NCI-H2171 treated with DMSO at 0.1 percent for 48 hours (cell line): ENCODE results near the gene MAPK8IP3.

Experiments used
- DNase-seq: peaks from one replicate; lab custom pipeline; 2025; lab: John Stamatoyannopoulos, UW

Gene MAPK8IP3

GRCh38 chr16:1762196-1762878 is 56.3 kb downstream of the MAPK8IP3 start:
- DNase-seq: peak; percentile 84

DNA sequence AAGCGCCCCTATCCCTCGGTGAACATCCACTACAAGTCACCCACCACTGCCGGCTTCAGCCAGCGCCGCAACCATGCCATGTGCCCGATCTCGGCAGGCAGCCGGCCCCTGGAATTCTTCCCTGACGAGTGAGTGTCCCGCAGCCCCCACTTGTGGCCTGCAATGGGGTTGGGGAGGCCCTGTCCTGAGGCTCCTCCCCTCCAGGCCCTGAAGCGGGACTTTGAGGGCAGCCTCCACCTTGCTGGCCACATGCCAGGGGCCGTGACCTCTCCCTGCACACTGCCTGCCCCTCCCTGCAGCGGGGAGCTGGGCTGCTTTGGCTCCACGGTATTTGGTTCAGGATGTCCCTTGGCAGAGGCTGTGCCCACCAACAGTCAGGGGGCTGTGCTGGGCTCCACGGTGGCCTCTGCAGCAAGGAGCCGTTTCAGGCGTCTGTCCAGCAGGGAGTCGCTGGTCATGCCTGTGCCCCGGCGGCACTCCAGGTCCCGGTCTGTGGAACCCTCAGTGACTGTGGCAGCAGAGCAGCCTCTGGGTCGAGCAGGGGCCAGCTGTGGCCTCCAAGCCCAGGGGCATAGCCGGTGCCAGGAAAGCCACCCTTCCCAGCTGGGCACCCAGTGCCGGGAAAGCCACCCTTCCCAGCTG is 57.0 kb downstream of the MAPK8IP3 start:
- DNase-seq: no peak

GRCh38 chr16:1763521-1764511 is 57.8 kb downstream of the MAPK8IP3 start:
- peak; percentile 84 for DNase-seq

- DNase-seq: no peak
Measured at GRCh38 chr16:1764971-1765370, 59.0 kb downstream of the MAPK8IP3 start.

DNA sequence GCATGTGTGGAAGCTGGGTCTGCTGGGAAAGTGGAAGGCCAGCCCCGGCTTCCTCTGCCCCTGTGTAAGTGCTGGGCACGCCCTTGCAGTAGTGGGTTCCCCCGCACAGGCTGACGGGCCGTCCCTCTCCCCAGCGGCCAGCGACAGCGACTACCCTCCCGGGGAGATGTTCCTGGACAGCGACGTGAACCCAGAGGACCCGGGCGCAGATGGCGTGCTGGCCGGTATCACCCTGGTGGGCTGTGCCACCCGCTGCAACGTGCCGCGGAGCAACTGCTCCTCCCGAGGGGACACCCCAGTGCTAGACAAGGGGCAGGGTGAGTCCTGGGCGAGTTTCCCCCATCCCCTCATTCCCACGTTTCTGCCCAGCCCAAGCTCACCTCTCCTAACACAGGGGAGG is 59.8 kb downstream of the MAPK8IP3 start:
- DNase-seq: no peak

GRCh38 chr16:1766231-1766630 is 60.2 kb downstream of the MAPK8IP3 start:
- no peak for DNase-seq

DNA sequence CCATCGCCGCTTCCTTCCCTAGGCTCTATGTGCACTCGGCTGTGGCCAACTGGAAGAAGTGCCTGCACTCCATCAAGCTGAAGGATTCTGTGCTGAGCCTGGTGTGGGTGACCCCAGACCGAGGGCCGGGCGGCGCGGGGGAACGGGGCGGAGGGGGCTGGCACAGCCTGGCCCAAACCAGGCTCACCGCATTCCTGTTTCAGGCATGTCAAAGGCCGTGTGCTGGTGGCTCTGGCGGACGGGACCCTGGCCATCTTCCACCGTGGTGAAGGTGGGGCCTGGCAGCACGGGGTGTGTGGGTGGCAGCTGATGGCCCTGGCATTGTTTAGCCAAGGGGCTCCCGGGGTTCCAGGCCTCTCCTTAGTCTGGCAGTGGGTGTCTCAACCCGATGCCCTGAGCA is 60.7 kb downstream of the MAPK8IP3 start:
- DNase-seq: no peak

DNA sequence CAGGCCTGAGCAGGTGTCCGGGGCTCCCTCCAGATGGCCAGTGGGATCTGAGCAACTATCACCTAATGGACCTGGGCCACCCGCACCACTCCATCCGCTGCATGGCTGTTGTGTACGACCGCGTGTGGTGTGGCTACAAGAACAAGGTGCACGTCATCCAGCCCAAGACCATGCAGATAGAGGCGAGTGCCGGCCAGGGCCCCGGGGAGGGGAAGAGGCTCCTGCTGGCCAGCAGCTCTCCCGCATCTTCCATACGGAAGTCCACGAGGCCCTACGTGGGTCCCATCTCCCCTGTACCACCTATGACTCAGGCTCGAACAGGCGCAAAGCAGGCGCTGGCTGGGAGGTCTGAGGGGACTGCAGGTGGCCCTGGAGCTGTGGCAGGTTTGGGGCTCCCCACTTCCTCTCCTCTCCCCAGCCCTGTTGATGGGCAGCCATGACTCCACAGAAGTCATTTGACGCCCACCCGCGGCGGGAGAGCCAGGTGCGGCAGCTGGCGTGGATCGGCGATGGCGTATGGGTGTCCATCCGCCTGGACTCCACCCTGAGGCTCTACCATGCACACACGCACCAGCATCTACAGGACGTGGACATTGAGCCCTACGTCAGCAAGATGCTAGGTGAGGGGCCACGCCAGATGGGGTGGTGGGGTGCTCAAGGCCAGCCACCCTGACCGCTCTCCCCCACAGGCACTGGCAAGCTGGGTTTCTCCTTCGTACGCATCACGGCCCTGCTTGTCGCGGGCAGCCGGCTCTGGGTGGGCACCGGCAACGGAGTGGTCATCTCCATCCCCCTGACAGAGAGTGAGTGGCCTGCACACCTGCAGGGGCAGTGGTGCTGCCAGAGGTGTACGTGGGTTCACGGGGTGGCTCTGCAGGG is 61.4 kb downstream of the MAPK8IP3 start:
- no peak for DNase-seq

- DNase-seq: no peak
Measured at GRCh38 chr16:1768061-1768766, 62.2 kb downstream of the MAPK8IP3 start.

GRCh38 chr16:1768767-1769401 is 62.9 kb downstream of the MAPK8IP3 start:
- no peak for DNase-seq

DNA sequence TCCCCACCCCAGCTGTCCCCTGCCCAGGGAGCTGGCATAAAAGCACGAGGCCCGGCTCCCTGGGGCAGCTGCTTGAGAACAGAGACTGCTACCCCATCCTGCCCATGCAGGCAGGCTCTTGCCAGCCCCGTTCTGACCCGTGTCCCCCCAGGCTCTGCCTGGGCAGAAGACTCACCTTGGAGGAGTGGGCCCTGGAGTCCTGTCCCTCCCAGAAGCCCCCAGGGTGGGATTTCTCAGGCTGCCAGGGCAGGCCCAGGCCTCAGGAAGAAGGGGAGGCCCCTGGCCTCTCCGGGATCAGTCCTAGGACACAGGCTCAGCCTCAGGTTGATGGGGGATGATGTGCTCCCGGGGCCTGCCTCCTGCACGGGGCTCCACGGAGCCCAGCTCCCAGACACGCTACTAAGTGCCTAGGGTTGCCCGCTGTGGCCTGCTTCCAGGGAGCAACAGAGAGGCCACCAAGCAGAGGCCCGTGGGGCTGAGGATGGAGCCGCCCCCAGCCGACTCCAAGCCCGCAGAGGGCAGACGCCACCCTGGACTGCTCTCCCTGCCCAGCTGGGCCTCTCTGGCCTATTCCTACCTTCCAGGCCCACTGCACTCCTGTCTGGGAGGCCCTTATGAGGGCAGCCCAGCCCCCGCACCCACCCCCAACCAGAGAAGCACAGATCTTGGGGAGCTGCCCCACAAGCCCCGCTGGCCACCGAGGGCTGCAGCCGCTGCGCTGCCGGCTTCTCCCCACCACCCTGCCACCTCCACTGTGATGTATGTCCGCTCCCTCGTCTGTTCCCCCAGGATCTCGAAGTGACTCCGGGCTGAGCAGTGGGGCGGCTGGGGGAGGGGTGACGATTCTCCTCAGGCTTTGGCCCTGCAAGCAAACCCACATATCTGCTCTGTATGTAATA is 63.7 kb downstream of the MAPK8IP3 start:
- DNase-seq: no peak

- DNase-seq: peak; percentile 14
Measured at GRCh38 chr16:1770328-1771187, 64.6 kb downstream of the MAPK8IP3 start.

DNA sequence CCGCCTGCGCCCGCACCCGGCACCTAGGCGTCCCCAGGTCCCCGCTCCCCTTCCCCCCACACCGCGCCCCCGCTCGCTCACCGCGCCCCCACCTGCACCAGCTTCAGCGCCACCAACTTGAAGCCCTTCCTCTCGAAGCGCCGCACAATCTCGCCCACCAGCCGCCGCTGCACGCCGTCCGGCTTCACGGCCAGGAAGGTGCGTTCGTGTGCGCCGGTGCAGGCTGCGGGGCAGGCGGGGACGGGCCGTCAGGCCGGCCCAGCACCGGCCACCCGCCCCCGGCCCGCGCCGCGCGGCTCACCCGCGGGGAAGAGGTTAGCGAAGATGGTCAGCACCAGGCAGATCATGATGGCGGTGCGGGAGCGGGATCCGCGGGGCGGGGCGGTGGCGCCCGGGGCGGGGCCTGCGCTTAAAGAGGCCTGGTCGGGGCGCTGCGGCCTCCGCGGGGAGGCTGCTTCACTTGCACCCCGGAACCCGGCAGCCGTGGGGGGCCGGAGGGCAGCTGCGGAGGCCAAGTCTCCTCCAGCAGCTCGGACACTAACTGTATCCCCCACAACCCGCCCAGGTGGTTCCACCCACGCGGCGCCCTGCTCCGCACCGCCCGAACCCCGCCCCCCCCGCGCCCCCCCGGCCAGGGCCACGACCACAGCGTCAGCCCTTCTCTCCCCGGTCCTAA is 65.3 kb downstream of the MAPK8IP3 start, which contains the start of gene NME3:
TSS of gene NME3 (minus strand) at position 356 of the 676 bp plus-strand sequence. CDS start at position 347, 9 bp downstream.
- DNase-seq: peak; percentile 49

- DNase-seq: no peak
Measured at GRCh38 chr16:1771864-1772361, 65.9 kb downstream of the MAPK8IP3 start.

GRCh38 chr16:1772362-1772907 is 66.4 kb downstream of the MAPK8IP3 start, which contains the start of gene EME2:
TSS of gene EME2 (plus strand) at chr16:1772810. CDS start at chr16:1773228, 418 bp downstream.
- peak; percentile 56 for DNase-seq

- DNase-seq: peak; percentile 83
Measured at GRCh38 chr16:1772908-1773702, 67.1 kb downstream of the MAPK8IP3 start, which contains the start of gene MRPS34. TSS of gene MRPS34 (minus strand) at chr16:1773134. CDS start at chr16:1773119, 15 bp downstream.
